Breast epithelium (tissue), 4 donors: ENCODE results near the gene ATF2. TPM values are rescaled to one million over a fixed set of nuclear protein-coding genes. Genes with fewer than 3 reads are reported as not detected.

Source experiments
- DNase-seq, 2 donors: peaks; one replicate each; pipeline ENCODE4 v3.0.0-alpha.2; 2019; ENCODE audit warnings: low spot score in 2 of 2
- H3K27ac ChIP-seq, 2 donors: fragments of 200-600 bp; sonication (generic) in 1 of 2; one replicate each; pipeline ENCODE4 v1.5.1; 2016 to 2019; ENCODE audit warnings: mild to moderate bottlenecking in 1 of 2
- H3K27me3 ChIP-seq, 2 donors: fragments of 200-600 bp; sonication (generic) in 1 of 2; one replicate each; pipeline versions ENCODE4 v1.5.1 to v1.6.0; 2017 to 2019; ENCODE audit warnings: control low read depth in 1 of 2, mild to moderate bottlenecking in 1 of 2
- H3K36me3 ChIP-seq: fragments of 200-600 bp; one replicate; pipeline ENCODE4 v1.5.1; 2019
- H3K4me1 ChIP-seq, 2 donors: fragments of 200-600 bp; sonication (generic); one replicate each; pipeline ENCODE4 v1.5.1; 2016 to 2019; ENCODE audit warnings: control low read depth in 1 of 2
- H3K4me3 ChIP-seq, 3 donors: fragments of 200-600 bp; sonication (generic); 1 replicate in 2 of 3; 2 replicates in 1 of 3; pipeline ENCODE4 v1.5.1; 2016 to 2019; ENCODE audit warnings: mild to moderate bottlenecking in 3 of 3, moderate library complexity in 2 of 3
- H3K9me3 ChIP-seq, 2 donors: fragments of 200-600 bp; sonication (generic) in 1 of 2; one replicate each; pipeline ENCODE4 v1.5.1; 2016 to 2019; ENCODE audit warnings: control low read depth in 1 of 2
- POLR2A ChIP-seq: fragments of 450-650 bp; IDR thresholded peaks from one replicate; pipeline ENCODE4 v1.6.1; 2016; ENCODE audit warnings: antibody characterized with exemption, mild to moderate bottlenecking, moderate library complexity
- POLR2AphosphoS5 ChIP-seq, 3 donors: sonication (generic); formaldehyde crosslinking; IDR thresholded peaks; one replicate each; pipeline ENCODE4 v1.6.1; 2017; ENCODE audit warnings: antibody characterized with exemption in 3 of 3
- intact Hi-C: fragments of 100-400 bp; cut with DNase I; formaldehyde crosslinking; loops from one replicate; pipeline ENCODE4 v1.15.1; 2023; ENCODE audit warnings: low total_unique reads
- total RNA-seq, 3 donors: library from RNA; depleted of rRNA; stranded (reverse); fragments of >200 nt; gene quantifications; one replicate each; pipeline ENCODE4 v1.1.0, GENCODE V29; 2016
- TF ChIP-seq, protein P1 (sequence below), 3 donors: fragments of 450-650 bp; IDR thresholded peaks; one replicate each; pipeline ENCODE4 v1.5.1; 2016 to 2017; ENCODE audit warnings: antibody characterized with exemption in 3 of 3, mild to moderate bottlenecking in 3 of 3, moderate library complexity in 3 of 3

Gene ATF2, protein sequence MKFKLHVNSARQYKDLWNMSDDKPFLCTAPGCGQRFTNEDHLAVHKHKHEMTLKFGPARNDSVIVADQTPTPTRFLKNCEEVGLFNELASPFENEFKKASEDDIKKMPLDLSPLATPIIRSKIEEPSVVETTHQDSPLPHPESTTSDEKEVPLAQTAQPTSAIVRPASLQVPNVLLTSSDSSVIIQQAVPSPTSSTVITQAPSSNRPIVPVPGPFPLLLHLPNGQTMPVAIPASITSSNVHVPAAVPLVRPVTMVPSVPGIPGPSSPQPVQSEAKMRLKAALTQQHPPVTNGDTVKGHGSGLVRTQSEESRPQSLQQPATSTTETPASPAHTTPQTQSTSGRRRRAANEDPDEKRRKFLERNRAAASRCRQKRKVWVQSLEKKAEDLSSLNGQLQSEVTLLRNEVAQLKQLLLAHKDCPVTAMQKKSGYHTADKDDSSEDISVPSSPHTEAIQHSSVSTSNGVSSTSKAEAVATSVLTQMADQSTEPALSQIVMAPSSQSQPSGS
- 10 to 100 TPM; 57.0 to 71.7 (median 61.0) TPM for total RNA-seq

DNA sequence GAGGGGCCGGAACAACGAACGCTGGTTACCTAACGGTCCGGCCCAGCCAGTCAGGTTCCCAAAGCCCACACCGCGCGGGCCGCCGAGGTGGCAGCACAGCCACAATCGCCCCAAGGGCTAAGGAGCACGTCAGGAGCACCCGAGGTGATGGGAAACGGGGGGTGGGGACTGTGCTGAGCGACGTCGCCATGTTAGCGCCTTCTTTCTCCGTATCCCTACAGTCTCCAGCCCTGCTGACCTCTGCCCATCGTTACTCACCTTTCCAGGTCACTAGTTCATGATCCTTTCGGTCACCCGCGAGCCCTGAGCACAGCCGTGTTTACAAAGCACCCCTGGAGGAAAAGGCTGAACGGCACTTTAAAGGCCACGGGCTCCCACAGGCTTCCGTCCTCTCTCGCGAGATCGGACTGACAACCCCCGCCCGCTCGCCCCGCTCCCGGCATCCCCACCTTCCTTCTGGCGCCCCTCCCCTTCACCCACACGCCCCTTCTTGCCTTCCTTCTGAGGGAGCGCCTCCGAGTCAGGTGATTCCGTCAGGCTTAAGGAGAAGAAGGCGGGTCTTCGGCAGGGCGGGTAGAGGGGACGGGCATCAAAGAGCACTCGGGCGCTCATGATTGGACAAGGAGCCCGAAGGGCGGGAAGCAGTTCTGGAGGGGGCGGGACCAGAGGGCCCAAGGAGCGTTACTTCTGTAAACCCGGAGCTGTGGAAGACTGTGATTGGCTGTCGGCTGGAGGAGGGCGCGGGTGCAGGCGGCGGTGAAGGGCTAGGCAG lies at the start of gene ATF2:
TSS of gene ATF2 (minus strand) at position 412 of the 772 bp plus-strand sequence. CDS start 31,760 bp downstream, outside the sequence.
- intact Hi-C loops = no loop called here
- H3K9me3 ChIP-seq = no peaks in the 10 kb centered on the region
- H3K27ac ChIP-seq = peak within 1 kb of the TSS; percentile 98
- H3K4me3 ChIP-seq = peak within 1 kb of the TSS; percentile 74 to 91 (median 82)
- DNase-seq = peak; percentile 97 to 99
- peaks cover 0 to 13% of the 10 kb centered on the region in 2 donors for H3K4me1 ChIP-seq
- no peaks in the 10 kb centered on the region for H3K36me3 ChIP-seq
- no peaks in the 10 kb centered on the region for H3K27me3 ChIP-seq
- TF ChIP-seq, protein P1, sequence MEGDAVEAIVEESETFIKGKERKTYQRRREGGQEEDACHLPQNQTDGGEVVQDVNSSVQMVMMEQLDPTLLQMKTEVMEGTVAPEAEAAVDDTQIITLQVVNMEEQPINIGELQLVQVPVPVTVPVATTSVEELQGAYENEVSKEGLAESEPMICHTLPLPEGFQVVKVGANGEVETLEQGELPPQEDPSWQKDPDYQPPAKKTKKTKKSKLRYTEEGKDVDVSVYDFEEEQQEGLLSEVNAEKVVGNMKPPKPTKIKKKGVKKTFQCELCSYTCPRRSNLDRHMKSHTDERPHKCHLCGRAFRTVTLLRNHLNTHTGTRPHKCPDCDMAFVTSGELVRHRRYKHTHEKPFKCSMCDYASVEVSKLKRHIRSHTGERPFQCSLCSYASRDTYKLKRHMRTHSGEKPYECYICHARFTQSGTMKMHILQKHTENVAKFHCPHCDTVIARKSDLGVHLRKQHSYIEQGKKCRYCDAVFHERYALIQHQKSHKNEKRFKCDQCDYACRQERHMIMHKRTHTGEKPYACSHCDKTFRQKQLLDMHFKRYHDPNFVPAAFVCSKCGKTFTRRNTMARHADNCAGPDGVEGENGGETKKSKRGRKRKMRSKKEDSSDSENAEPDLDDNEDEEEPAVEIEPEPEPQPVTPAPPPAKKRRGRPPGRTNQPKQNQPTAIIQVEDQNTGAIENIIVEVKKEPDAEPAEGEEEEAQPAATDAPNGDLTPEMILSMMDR (IDR thresholded peaks at IDR 0.05) = peak in 2 of 3 donors; percentile 11 to 17
- TF ChIP-seq POLR2AphosphoS5 (IDR thresholded peaks at IDR 0.05) = peak; percentile 57 to 90 (median 80)
- peak; percentile 34 for TF ChIP-seq POLR2A

DNA sequence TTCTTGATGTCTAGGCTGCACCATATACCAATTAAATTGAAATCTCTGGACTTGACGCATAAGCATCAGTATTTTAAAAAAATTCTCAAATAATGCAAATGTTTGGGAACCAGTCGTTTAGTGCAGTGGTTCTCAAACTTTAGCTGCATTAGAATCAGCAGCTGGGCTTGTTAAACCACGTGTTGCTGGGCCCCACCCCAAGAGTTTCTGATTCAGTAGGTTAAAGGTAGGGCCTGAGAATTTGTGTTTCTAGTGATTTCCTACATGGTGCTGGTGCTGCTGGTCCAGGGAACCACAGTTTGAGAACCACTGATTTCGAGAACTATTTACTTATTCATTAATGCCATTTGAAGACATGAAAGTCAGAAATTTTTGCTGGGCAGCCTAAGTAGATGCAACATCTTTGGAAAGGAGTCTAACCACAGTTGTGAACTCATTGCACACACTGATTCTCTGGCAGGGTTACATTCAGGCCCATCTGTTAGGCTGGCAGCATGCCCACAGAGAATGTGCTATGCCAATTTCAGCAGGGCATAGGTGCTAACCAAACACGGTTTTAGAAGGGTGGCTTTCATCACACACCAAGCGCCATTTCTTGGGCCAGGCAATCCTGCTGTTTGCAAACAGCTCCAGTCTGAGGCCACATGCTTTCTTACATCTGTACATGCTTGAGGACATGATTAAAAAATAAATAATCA lies 39.9 kb upstream of the ATF2 start:
- Histone ChIP-seq H3K4me1 (no peaks in the 10 kb centered on the region), H3K36me3 (no peaks in the 10 kb centered on the region), H3K27ac (no peak overlapping the region), H3K4me3 (no peak overlapping the region), H3K27me3 (no peaks in the 10 kb centered on the region), H3K9me3 (no peaks in the 10 kb centered on the region)
- no peak for TF ChIP-seq POLR2A
- TF ChIP-seq POLR2AphosphoS5 (IDR thresholded peaks at IDR 0.05) = no peak
- TF ChIP-seq, protein P1 (IDR thresholded peaks at IDR 0.05) = no peak
- no peak for DNase-seq
- intact Hi-C loops = no loop called here

DNA sequence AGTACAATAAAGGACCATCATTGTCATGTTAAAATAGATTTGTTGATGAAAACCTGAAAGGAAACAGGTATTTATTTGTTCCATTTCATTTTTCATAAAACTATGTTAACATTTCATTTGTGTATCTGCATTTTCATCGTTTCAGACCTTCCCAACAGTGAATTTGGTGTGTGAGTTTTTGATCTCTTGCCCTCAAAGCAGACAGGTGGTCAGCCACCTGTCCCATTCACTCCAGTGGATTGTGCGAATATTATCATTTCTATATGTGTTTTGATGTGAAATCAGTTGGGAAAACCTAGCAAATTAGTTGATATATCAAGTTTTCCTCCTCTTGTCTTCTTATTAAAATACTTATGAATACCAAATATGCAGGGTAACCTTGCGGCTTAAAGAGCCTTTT lies 38.9 kb upstream of the ATF2 start:
- Histone ChIP-seq H3K4me1 (no peaks in the 10 kb centered on the region), H3K36me3 (no peaks in the 10 kb centered on the region), H3K4me3 (no peak overlapping the region), H3K27ac (no peak overlapping the region), H3K27me3 (no peaks in the 10 kb centered on the region), H3K9me3 (no peaks in the 10 kb centered on the region)
- intact Hi-C loops = no loop called here
- TF ChIP-seq, protein P1 (IDR thresholded peaks at IDR 0.05) = no peak
- DNase-seq = no peak

DNA sequence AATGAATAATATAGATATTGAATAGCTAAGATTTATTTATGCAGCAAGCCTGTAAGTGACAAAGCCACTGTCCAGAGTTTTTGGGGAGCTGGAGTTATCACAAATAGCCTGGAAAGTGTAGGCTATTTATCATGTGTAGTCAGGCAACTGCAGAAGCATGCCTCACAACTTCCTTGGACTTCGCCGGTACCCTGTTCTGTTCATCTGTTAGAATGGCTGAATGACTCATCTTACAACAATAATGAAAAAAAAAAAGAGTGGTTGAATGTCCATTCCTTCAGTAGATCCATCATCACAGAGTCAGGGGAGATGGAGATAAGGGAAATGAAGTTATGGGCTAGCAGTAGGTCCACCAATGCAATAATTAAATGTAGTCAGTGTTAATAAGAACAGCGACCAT lies 37.5 kb upstream of the ATF2 start:
- Histone ChIP-seq H3K27ac (no peak overlapping the region), H3K9me3 (no peaks in the 10 kb centered on the region), H3K4me1 (no peaks in the 10 kb centered on the region), H3K36me3 (no peaks in the 10 kb centered on the region), H3K4me3 (no peak overlapping the region), H3K27me3 (peaks cover 0 to 3% of the 10 kb centered on the region in 2 donors)
- intact Hi-C loops = no loop called here
- TF ChIP-seq POLR2A = no peak
- no peak for TF ChIP-seq POLR2AphosphoS5 (IDR thresholded peaks at IDR 0.05)
- TF ChIP-seq, protein P1 (IDR thresholded peaks at IDR 0.05) = no peak
- no peak for DNase-seq
